K562 (cell line): ENCODE measurements around the gene STT3A.

Source experiments
- ESRRA ChIP-seq: fragments of 450-650 bp; IDR thresholded peaks from 2 replicates; pipeline ENCODE4 v1.6.1; 2014; ENCODE audit warnings: low read depth, mild to moderate bottlenecking, moderate library complexity, borderline replicate concordance
- MTA2 ChIP-seq: fragments of 450-650 bp; IDR thresholded peaks from 2 replicates; pipeline ENCODE4 v1.6.1; 2016; ENCODE audit warnings: low read depth
- SMARCE1 ChIP-seq: fragments of 450-650 bp; IDR thresholded peaks from 2 replicates; pipeline ENCODE4 v1.7.1; 2016; ENCODE audit warnings: mild to moderate bottlenecking

- TF ChIP-seq SMARCE1 (no peak), MTA2 (no peak), ESRRA (no peak)
Measured at GRCh38 chr11:125663910-125664309, 71.3 kb downstream of the STT3A start.
